ENCODE data around the gene SKP1.

The SKP1 gene

GRCh38 chr5:134099939-134100282, 76.8 kb downstream of the SKP1 start:
- no peak for ATAC-seq (ENCODE audit: insufficient read depth, low read depth)
- no peaks in the 10 kb centered on the region for H3K79me2 ChIP-seq (ENCODE audit: insufficient read depth, low read length)
- H3K36me3 ChIP-seq (ENCODE audit: insufficient read depth, low read length) = no peaks in the 10 kb centered on the region
- no peak overlapping the region for H2AFZ ChIP-seq (ENCODE audit: low read depth, low read length)
- peaks cover 4% of the 10 kb centered on the region; the same call in 1 of the 2 replicates for H3K4me1 ChIP-seq (ENCODE audit: insufficient read depth, low read length)
- H3K4me2 ChIP-seq (ENCODE audit: insufficient read depth, low read length) = no peak overlapping the region
- no peak for DNase-seq
- peaks cover 2% of the 10 kb centered on the region; the same call in 1 of the 2 replicates for H4K20me1 ChIP-seq (ENCODE audit: insufficient read depth, low read length)
- no peak overlapping the region for H3K9ac ChIP-seq (ENCODE audit: low read depth, low read length)
- peaks cover 2% of the 10 kb centered on the region for H3K27me3 ChIP-seq (ENCODE audit: insufficient read depth, low read length, poor library complexity)
- no peak overlapping the region for H3K27ac ChIP-seq (ENCODE audit: low read length)
- no peak overlapping the region for H3K4me3 ChIP-seq (ENCODE audit: low read depth in 1 of 2, low read length in 2 of 2)
- no peaks in the 10 kb centered on the region for H3K9me3 ChIP-seq (ENCODE audit: insufficient read depth, low read length, severe bottlenecking)
- TF ChIP-seq EZH2 (IDR thresholded peaks at IDR 0.05; ENCODE audit: borderline replicate concordance, low read depth, low read length, severe bottlenecking) (no peak), CTCF (IDR thresholded peaks at IDR 0.05; ENCODE audit: borderline replicate concordance, extremely low read depth, low read length, poor library complexity, severe bottlenecking) (no peak)

GRCh38 chr5:134099288-134099872, 77.4 kb downstream of the SKP1 start:
- H3K4me2 ChIP-seq (ENCODE audit: insufficient read depth, low read length) = no peak overlapping the region
- H3K36me3 ChIP-seq (ENCODE audit: insufficient read depth, low read length) = no peaks in the 10 kb centered on the region
- H3K9me3 ChIP-seq (ENCODE audit: insufficient read depth, low read length, severe bottlenecking) = no peaks in the 10 kb centered on the region
- H3K4me3 ChIP-seq (ENCODE audit: low read depth in 1 of 2, low read length in 2 of 2) = no peak overlapping the region
- H2AFZ ChIP-seq (ENCODE audit: low read depth, low read length) = no peak overlapping the region
- no peak overlapping the region for H3K9ac ChIP-seq (ENCODE audit: low read depth, low read length)
- ATAC-seq (ENCODE audit: insufficient read depth, low read depth) (no peak), DNase-seq (no peak)
- H4K20me1 ChIP-seq (ENCODE audit: insufficient read depth, low read length) = no peaks in the 10 kb centered on the region; the same call in 1 of the 2 replicates
- TF ChIP-seq EZH2 (IDR thresholded peaks at IDR 0.05; ENCODE audit: borderline replicate concordance, low read depth, low read length, severe bottlenecking) (no peak), CTCF (IDR thresholded peaks at IDR 0.05; ENCODE audit: borderline replicate concordance, extremely low read depth, low read length, poor library complexity, severe bottlenecking) (no peak)
- no peak overlapping the region for H3K27ac ChIP-seq (ENCODE audit: low read length)
- H3K79me2 ChIP-seq (ENCODE audit: insufficient read depth, low read length) = no peaks in the 10 kb centered on the region
- peaks cover 2% of the 10 kb centered on the region for H3K27me3 ChIP-seq (ENCODE audit: insufficient read depth, low read length, poor library complexity)
- peaks cover 4% of the 10 kb centered on the region; the same call in 1 of the 2 replicates for H3K4me1 ChIP-seq (ENCODE audit: insufficient read depth, low read length)
